ENCODE results near the gene SEMA3B. TPM values are rescaled to one million over a fixed set of nuclear protein-coding genes. Genes with fewer than 3 reads are reported as not detected.

SEMA3B gene
- total and polyA plus RNA-seq, 2 donors (not counting 3 experiments of a cell fraction or from before 2014, with no cell fraction given): 1.2 to 1.5 TPM

DNA sequence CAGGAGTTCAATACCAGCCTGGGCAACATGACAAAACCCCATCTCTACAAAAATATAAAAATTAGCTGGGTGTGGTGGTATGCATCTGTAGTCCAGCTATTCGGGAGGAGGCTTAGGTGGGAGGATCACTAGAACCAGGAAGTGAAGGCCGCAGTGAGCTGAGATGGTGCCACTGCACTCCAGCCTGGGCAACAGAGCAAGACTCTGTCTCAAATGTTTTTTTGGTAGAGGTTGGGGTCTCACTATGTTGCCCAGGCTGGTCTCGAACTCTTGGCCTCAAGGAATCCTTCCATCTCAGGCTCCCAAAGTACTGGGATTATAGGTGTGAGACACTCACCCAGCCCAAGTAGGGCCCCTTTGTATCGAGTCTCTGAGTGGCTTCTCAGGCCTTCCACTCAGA lies 25.1 kb downstream of the SEMA3B start:
- CTCF ChIA-PET: no interaction called here
- Histone ChIP-seq H3K4me3 (replicated peaks in 1 of 3; ENCODE audit: insufficient read depth in 1 of 3, low read depth in 1 of 3, low read length in 3 of 3) (no peak overlapping the region), H3K9ac (replicated peaks; ENCODE audit: extremely low read depth, insufficient read depth, low read length) (no peak overlapping the region), H3K4me1 (ENCODE audit: control insufficient read depth, extremely low read depth, insufficient read depth, low read length) (peaks cover 21% of the 10 kb centered on the region), H2AFZ (ENCODE audit: low read depth, low read length) (no peak overlapping the region), H3K79me2 (ENCODE audit: control insufficient read depth, insufficient read depth, low read length) (peaks cover 27% of the 10 kb centered on the region), H3K36me3 (ENCODE audit: control insufficient read depth in 2 of 2, extremely low read depth in 1 of 2, insufficient read depth in 2 of 2, low read length in 2 of 2) (peaks cover 0 to 11% of the 10 kb centered on the region in 2 experiments), H3K9me3 (replicated peaks; ENCODE audit: control insufficient read depth, insufficient read depth, low read length) (no peaks in the 10 kb centered on the region), H4K20me1 (replicated peaks; ENCODE audit: control insufficient read depth, extremely low read depth, insufficient read depth, low read length) (no peaks in the 10 kb centered on the region), H3K4me2 (ENCODE audit: insufficient read depth, low read length) (no peak overlapping the region), H3K27me3 (ENCODE audit: control insufficient read depth in 2 of 2, insufficient read depth in 2 of 2, low read length in 2 of 2) (no peaks in the 10 kb centered on the region), H3K27ac (ENCODE audit: insufficient read depth, low read depth, low read length) (no peak overlapping the region), H3K9me1 (replicated peaks; ENCODE audit: control insufficient read depth, extremely low read depth, insufficient read depth, low read length) (no peaks in the 10 kb centered on the region)
- TF ChIP-seq POLR2A (IDR thresholded peaks at IDR 0.05; ENCODE audit: low read depth, low read length): no peak
- TF ChIP-seq, protein P1, sequence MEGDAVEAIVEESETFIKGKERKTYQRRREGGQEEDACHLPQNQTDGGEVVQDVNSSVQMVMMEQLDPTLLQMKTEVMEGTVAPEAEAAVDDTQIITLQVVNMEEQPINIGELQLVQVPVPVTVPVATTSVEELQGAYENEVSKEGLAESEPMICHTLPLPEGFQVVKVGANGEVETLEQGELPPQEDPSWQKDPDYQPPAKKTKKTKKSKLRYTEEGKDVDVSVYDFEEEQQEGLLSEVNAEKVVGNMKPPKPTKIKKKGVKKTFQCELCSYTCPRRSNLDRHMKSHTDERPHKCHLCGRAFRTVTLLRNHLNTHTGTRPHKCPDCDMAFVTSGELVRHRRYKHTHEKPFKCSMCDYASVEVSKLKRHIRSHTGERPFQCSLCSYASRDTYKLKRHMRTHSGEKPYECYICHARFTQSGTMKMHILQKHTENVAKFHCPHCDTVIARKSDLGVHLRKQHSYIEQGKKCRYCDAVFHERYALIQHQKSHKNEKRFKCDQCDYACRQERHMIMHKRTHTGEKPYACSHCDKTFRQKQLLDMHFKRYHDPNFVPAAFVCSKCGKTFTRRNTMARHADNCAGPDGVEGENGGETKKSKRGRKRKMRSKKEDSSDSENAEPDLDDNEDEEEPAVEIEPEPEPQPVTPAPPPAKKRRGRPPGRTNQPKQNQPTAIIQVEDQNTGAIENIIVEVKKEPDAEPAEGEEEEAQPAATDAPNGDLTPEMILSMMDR (IDR thresholded peaks at IDR 0.05; ENCODE audit: extremely low read depth in 1 of 2, insufficient read depth in 1 of 2, low read depth in 1 of 2, low read length in 2 of 2): no peak
- TF ChIP-seq JUN (IDR thresholded peaks at IDR 0.05; ENCODE audit: borderline replicate concordance, insufficient read depth, insufficient read length, low read depth): no peak
- no peak for TF ChIP-seq FOS (IDR thresholded peaks at IDR 0.05; ENCODE audit: borderline replicate concordance, insufficient read depth, low read length)
- no peak for TF ChIP-seq MYC (IDR thresholded peaks at IDR 0.05; ENCODE audit: low read depth, low read length)
- no peak for TF ChIP-seq EZH2 (IDR thresholded peaks at IDR 0.05; ENCODE audit: borderline replicate concordance, low read depth, low read length, severe bottlenecking)
- dilution Hi-C loops (cut with MboI; ENCODE audit: extremely low pct_ligation_motif_present, low sequenced_read_pairs): no loop called here
- intact Hi-C loops (cut with micrococcal nuclease): no loop called here
- POLR2A ChIA-PET: no interaction called here
- no TSS peak for BruUV-seq (replicated peaks)
- no peak for FAIRE-seq
- no peak for DNase-seq (ENCODE audit: low read depth, low spot score)
